WERI-Rb-1 (cell line): ENCODE results near the gene ADGRV1.

Experiments
- DNase-seq: peaks from one replicate; pipeline ENCODE4 v3.0.0-alpha.2; 2020
- H3K27ac ChIP-seq: fragments of 250-450 bp; sonication (Bioruptor Pico); 2 replicates; pipeline ENCODE4 v1.5.1; 2020; ENCODE audit warnings: mild to moderate bottlenecking, moderate library complexity
- H3K27me3 ChIP-seq: fragments of 250-450 bp; sonication (Bioruptor Pico); 2 replicates; pipeline ENCODE4 v1.5.1; 2021; ENCODE audit warnings: mild to moderate bottlenecking, low read depth, moderate library complexity; ENCODE audit not compliant: insufficient read depth, severe bottlenecking
- H3K36me3 ChIP-seq: fragments of 250-450 bp; sonication (Bioruptor Pico); 2 replicates; pipeline ENCODE4 v1.5.1; 2020; ENCODE audit warnings: mild to moderate bottlenecking, moderate library complexity
- H3K4me3 ChIP-seq: 2 replicates; pipeline ENCODE4 v1.5.1; 2011; ENCODE audit warnings: low read depth, mild to moderate bottlenecking, control low read depth, low read length
- H3K9me3 ChIP-seq: fragments of 250-450 bp; sonication (Bioruptor Pico); 2 replicates; pipeline ENCODE4 v1.5.1; 2021; ENCODE audit warnings: mild to moderate bottlenecking, moderate library complexity; ENCODE audit not compliant: severe bottlenecking
- TF ChIP-seq, protein P1 (sequence below): IDR thresholded peaks from 2 replicates; pipeline ENCODE4 v1.5.1; 2011; ENCODE audit warnings: low read depth, mild to moderate bottlenecking, control low read depth, inconsistent platforms, low read length

ADGRV1 gene

GRCh38 chr5:90554358-90555006 lies 4.1 kb upstream of the ADGRV1 start:
- no peak overlapping the region for H3K4me3 ChIP-seq
- H3K27me3 ChIP-seq = no peaks in the 10 kb centered on the region
- TF ChIP-seq, protein P1, sequence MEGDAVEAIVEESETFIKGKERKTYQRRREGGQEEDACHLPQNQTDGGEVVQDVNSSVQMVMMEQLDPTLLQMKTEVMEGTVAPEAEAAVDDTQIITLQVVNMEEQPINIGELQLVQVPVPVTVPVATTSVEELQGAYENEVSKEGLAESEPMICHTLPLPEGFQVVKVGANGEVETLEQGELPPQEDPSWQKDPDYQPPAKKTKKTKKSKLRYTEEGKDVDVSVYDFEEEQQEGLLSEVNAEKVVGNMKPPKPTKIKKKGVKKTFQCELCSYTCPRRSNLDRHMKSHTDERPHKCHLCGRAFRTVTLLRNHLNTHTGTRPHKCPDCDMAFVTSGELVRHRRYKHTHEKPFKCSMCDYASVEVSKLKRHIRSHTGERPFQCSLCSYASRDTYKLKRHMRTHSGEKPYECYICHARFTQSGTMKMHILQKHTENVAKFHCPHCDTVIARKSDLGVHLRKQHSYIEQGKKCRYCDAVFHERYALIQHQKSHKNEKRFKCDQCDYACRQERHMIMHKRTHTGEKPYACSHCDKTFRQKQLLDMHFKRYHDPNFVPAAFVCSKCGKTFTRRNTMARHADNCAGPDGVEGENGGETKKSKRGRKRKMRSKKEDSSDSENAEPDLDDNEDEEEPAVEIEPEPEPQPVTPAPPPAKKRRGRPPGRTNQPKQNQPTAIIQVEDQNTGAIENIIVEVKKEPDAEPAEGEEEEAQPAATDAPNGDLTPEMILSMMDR = no peak
- H3K27ac ChIP-seq = no peak overlapping the region
- H3K9me3 ChIP-seq = no peaks in the 10 kb centered on the region
- H3K36me3 ChIP-seq = no peaks in the 10 kb centered on the region; the same call in 1 of the 2 replicates
- DNase-seq = no peak

DNA sequence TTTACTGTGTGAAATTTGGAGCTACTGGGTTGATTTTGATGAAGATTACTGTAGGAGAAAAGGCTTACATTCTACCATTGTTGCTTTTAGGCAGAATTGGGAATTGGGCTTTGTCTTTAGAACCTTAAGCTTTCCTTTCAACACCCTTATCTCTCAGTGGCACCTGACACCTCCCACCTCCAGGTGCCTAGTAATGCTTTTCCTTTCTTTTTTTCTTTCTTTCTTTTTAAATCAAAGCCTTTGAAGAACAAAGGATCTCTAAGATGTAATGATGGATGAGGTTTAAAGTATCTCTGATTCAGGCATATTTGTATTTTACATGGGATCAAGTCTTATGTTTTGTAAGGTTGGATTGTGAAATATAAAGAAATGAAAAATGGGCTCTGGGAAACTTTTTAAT lies 2.9 kb upstream of the ADGRV1 start:
- TF ChIP-seq, protein P1 = no peak
- H3K9me3 ChIP-seq = no peaks in the 10 kb centered on the region
- H3K36me3 ChIP-seq = no peaks in the 10 kb centered on the region; the same call in 1 of the 2 replicates
- no peak overlapping the region for H3K4me3 ChIP-seq
- no peak for DNase-seq
- H3K27me3 ChIP-seq = no peaks in the 10 kb centered on the region
- H3K27ac ChIP-seq = no peak overlapping the region

- peak overlapping the region; percentile 81 for H3K27ac ChIP-seq
- H3K9me3 ChIP-seq = no peaks in the 10 kb centered on the region
- H3K27me3 ChIP-seq = no peaks in the 10 kb centered on the region
- H3K36me3 ChIP-seq = peaks cover 6% of the 10 kb centered on the region
- H3K4me3 ChIP-seq = peak overlapping the region; percentile 82
- TF ChIP-seq, protein P1 = no peak
- no peak for DNase-seq
Observed at GRCh38 chr5:90557391-90557790, 1.2 kb upstream of the ADGRV1 start.

DNA sequence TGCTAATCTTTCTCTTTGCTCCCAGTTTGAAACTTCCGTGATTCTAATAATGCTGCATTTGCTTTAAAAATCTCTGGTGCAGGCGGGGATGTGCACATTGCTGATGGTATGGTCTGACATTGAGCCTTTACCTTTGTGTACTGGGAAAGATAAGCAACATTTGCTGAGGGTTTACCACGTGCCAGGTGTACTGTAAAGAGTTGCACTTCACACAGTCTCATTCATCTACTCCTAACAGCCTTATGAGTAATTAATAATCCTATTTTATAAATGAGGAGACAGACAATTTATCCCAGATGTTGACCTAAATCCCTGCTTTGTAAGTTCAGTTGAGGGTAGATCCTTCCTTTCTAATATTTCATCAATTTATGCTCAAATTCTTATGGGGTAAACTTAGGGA lies 726 bp upstream of the ADGRV1 start:
- DNase-seq = no peak
- Histone ChIP-seq H3K27me3 (no peaks in the 10 kb centered on the region), H3K4me3 (peak overlapping the region; percentile 82), H3K36me3 (peaks cover 6% of the 10 kb centered on the region), H3K27ac (peak overlapping the region; percentile 81), H3K9me3 (no peaks in the 10 kb centered on the region)
- TF ChIP-seq, protein P1 = no peak

GRCh38 chr5:90560771-90561170 lies 2.2 kb downstream of the ADGRV1 start:
- Histone ChIP-seq H3K27me3 (no peaks in the 10 kb centered on the region), H3K36me3 (peaks cover 6% of the 10 kb centered on the region), H3K4me3 (peak overlapping the region; percentile 82), H3K9me3 (no peaks in the 10 kb centered on the region), H3K27ac (peak overlapping the region; percentile 89)
- TF ChIP-seq, protein P1 = no peak
- no peak for DNase-seq

- H3K27me3 ChIP-seq = no peaks in the 10 kb centered on the region
- no peaks in the 10 kb centered on the region for H3K9me3 ChIP-seq
- H3K27ac ChIP-seq = peak overlapping the region; percentile 89
- H3K4me3 ChIP-seq = peak overlapping the region; percentile 41
- H3K36me3 ChIP-seq = peaks cover 6% of the 10 kb centered on the region
- TF ChIP-seq, protein P1 = no peak
- no peak for DNase-seq
Observed at GRCh38 chr5:90561766-90562165, 3.2 kb downstream of the ADGRV1 start.
